K562 (cell line): ENCODE data around the gene FCHO2. TPM values are rescaled to one million over a fixed set of nuclear protein-coding genes. Genes with fewer than 3 reads are reported as not detected.
A peak's percentile ranks its signal among the peaks of the same experiment; 100 is the strongest.

Experiments
- ATAC-seq: fragments of 200-7000 bp; cut with Tn5 transposase; 3 replicates; pipeline ENCODE4 v1.9.1; 2020; ENCODE audit warnings: moderate library complexity
- BruUV-seq: library from RNA; stranded (reverse); fragments of 400-500 nt; replicated peaks from 2 replicates; lab custom pipeline; 2021; lab: Mats Ljungman, UMichigan
- CTCF ChIA-PET: fragments of 300-600 bp; formaldehyde crosslinking; extraction: SDS; loops from one replicate; lab custom pipeline; 2021; ENCODE audit warnings: low intra/inter-chr PET ratio; lab: Yijun Ruan, JAX
- POLR2A ChIA-PET: fragments of 300-600, 350-650 bp; sonication (Branson Sonifier 250); formaldehyde crosslinking; extraction: SDS; loops from one replicate; lab custom pipeline; 2021; ENCODE audit warnings: antibody characterized with exemption, inconsistent platforms; lab: Yijun Ruan, JAX
- DNase-seq, 4 experiments: peaks; one replicate each; pipeline versions ENCODE4 v3.0.0 to v3.0.0-alpha.2; 2011 to 2018; ENCODE audit warnings: low spot score in 3 of 4, mixed read lengths in 3 of 4; ENCODE audit errors: extremely low read depth in 1 of 4
- FAIRE-seq: peaks from 2 replicates; lab custom pipeline; 2011; peaks lifted over from hg19 to GRCh38; lab: Jason Lieb, UNC
- H2AFZ ChIP-seq: 2 replicates; pipeline ENCODE4 v1.6.0; 2011; ENCODE audit warnings: low read depth, low read length, control low read depth, inconsistent platforms
- H3K27ac ChIP-seq: fragments of 200-600 bp; 3 replicates; pipeline ENCODE4 v1.8.0; 2011; ENCODE audit warnings: low read depth, mild to moderate bottlenecking, control low read depth, inconsistent platforms, low read length, moderate library complexity, mixed read lengths; ENCODE audit errors: extremely low read depth
- H3K27me3 ChIP-seq, 2 experiments: fragments of 300-600 bp in 1 of 2; 2 replicates in 1 of 2; 3 replicates in 1 of 2; pipeline versions ENCODE4 v1.6.0 to v1.8.0; 2011; ENCODE audit warnings: inconsistent platforms in 2 of 2, low read length in 2 of 2, mild to moderate bottlenecking in 1 of 2, mixed read lengths in 1 of 2, moderate library complexity in 1 of 2; ENCODE audit not compliant: control insufficient read depth in 2 of 2, insufficient read depth in 2 of 2
- H3K36me3 ChIP-seq: fragments of 300-600 bp; 3 replicates; pipeline ENCODE4 v1.8.0; 2011; ENCODE audit warnings: mild to moderate bottlenecking, low read length, inconsistent platforms; ENCODE audit not compliant: control insufficient read depth, insufficient read depth
- H3K4me1 ChIP-seq, 2 experiments: fragments of 200-600 bp in 1 of 2; replicated peaks in 1 of 2; 2 replicates in 1 of 2; 3 replicates in 1 of 2; pipeline versions ENCODE4 v1.5.1 to v1.8.0; 2011; ENCODE audit warnings: inconsistent platforms in 2 of 2, low read length in 2 of 2, mild to moderate bottlenecking in 1 of 2, mixed read lengths in 1 of 2, moderate library complexity in 1 of 2; ENCODE audit not compliant: control insufficient read depth in 2 of 2, insufficient read depth in 2 of 2
- H3K4me2 ChIP-seq: 2 replicates; pipeline ENCODE4 v1.6.1; 2011; ENCODE audit warnings: low read length, control low read depth, inconsistent platforms, mixed read lengths; ENCODE audit not compliant: insufficient read depth
- H3K4me3 ChIP-seq: fragments of 200-600 bp; sonication (generic), shearing (Covaris generic); 2 replicates; pipeline ENCODE4 v1.5.1; 2016; ENCODE audit warnings: control low read depth, inconsistent platforms
- H3K79me2 ChIP-seq: fragments of 200-600 bp; 3 replicates; pipeline ENCODE4 v1.8.0; 2011; ENCODE audit warnings: low read length, inconsistent platforms; ENCODE audit not compliant: control insufficient read depth, insufficient read depth
- H3K9ac ChIP-seq, 2 experiments: 2 replicates each; pipeline versions ENCODE4 v1.6.0 to v1.6.1; 2011; ENCODE audit warnings: low read depth in 2 of 2, low read length in 2 of 2, control low read depth in 1 of 2, inconsistent platforms in 1 of 2, mild to moderate bottlenecking in 1 of 2, mixed read lengths in 1 of 2; ENCODE audit not compliant: insufficient read depth in 1 of 2
- H3K9me1 ChIP-seq: one replicate; pipeline ENCODE4 v1.6.0; 2011; ENCODE audit warnings: inconsistent platforms, mild to moderate bottlenecking, low read length, moderate library complexity; ENCODE audit not compliant: control insufficient read depth, insufficient read depth
- H3K9me3 ChIP-seq: replicated peaks from 2 replicates; pipeline ENCODE4 v1.5.1; 2011; ENCODE audit warnings: low read depth, low read length, inconsistent platforms; ENCODE audit not compliant: control insufficient read depth, insufficient read depth
- H4K20me1 ChIP-seq: replicated peaks from 2 replicates; pipeline ENCODE4 v1.6.1; 2011; ENCODE audit warnings: low read length, inconsistent platforms, mixed read lengths; ENCODE audit not compliant: control insufficient read depth, insufficient read depth
- CREM ChIP-seq: IDR thresholded peaks from 2 replicates; pipeline ENCODE4 v1.6.1; 2014; ENCODE audit warnings: antibody characterized with exemption, low read depth
- MEF2A ChIP-seq: IDR thresholded peaks from 2 replicates; pipeline ENCODE4 v1.6.1; 2011; ENCODE audit warnings: low read depth, mild to moderate bottlenecking, low read length, moderate library complexity; ENCODE audit not compliant: control insufficient read depth
- NFIC ChIP-seq: fragments of 450-650 bp; IDR thresholded peaks from 2 replicates; pipeline ENCODE4 v1.6.1; 2017; ENCODE audit warnings: mild to moderate bottlenecking, inconsistent platforms
- NFIX ChIP-seq: fragments of 250-450 bp; sonication (Bioruptor Pico); IDR thresholded peaks from 2 replicates; pipeline ENCODE4 v1.4.0; 2020; ENCODE audit warnings: low read depth, mild to moderate bottlenecking, moderate library complexity
- ZSCAN32 ChIP-seq: fragments of 450-650 bp; formaldehyde crosslinking; IDR thresholded peaks from 2 replicates; pipeline ENCODE4 v1.4.0; 2020; ENCODE audit warnings: mild to moderate bottlenecking, moderate library complexity
- WGBS: fragments of 100-300 bp; shearing (Covaris generic); methylation state at CpG from one replicate; pipeline ENCODE4 v1.1.6; 2016; ENCODE audit warnings: low coverage, mixed read lengths; ENCODE audit not compliant: insufficient coverage; ENCODE audit errors: missing lambda C conversion rate; 5-methylcytosine and 5-hydroxymethylcytosine counted together
- in situ Hi-C: fragments of 300-500 bp; cut with MboI; formaldehyde crosslinking; loops from 4 replicates; pipeline ENCODE4 v1.15.0; 2018; ENCODE audit warnings: inconsistent platforms, mixed read lengths
- intact Hi-C: fragments of 100-400 bp; cut with micrococcal nuclease; formaldehyde crosslinking; loops from 2 replicates; pipeline ENCODE4 v1.14.2; 2022
- polyA plus RNA-seq, 8 experiments: library from polyadenylated mRNA; depleted of rRNA in 4 of 8; stranded (reverse) in 5 of 8; unstranded in 3 of 8; fragments of >200 nt; fragmentation: Nextera tagmentation in 2 of 8; fragmentation: Illumina TruSeq in 1 of 8; extraction: Ambion mirVana in 2 of 8; extraction: Trizol in 1 of 8; gene quantifications; 2 replicates each; pipeline versions ENCODE4 v1.2.1 to v1.2.3, GENCODE V29; 2011 to 2014; ENCODE audit warnings: inconsistent platforms in 1 of 8, missing spikeins in 1 of 8
- total RNA-seq, 7 experiments: library from RNA; depleted of rRNA in 6 of 7; stranded (reverse); fragments of >200 nt in 6 of 7; fragmentation: Illumina TruSeq in 2 of 7; extraction: Trizol in 2 of 7; gene quantifications; 2 replicates each; pipeline versions ENCODE4 v1.2.1 to v1.2.3, GENCODE V29; 2011 to 2021; ENCODE audit warnings: low replicate concordance in 1 of 7
- TF ChIP-seq, protein P1 (sequence below), 2 experiments: fragments of 450-650 bp in 1 of 2; IDR thresholded peaks; 2 replicates each; pipeline ENCODE4 v1.6.1; 2011 to 2017; ENCODE audit warnings: low read depth in 2 of 2, antibody characterized with exemption in 1 of 2, borderline replicate concordance in 1 of 2, low read length in 1 of 2, mild to moderate bottlenecking in 1 of 2, mixed read lengths in 1 of 2; ENCODE audit not compliant: control insufficient read depth in 1 of 2

FCHO2 gene
- total and polyA plus RNA-seq, 9 of the 15 experiments (the other 6 are each of a cell fraction or from before 2014, with no cell fraction given) = 4.4 to 13.4 (median 8.3) TPM

DNA sequence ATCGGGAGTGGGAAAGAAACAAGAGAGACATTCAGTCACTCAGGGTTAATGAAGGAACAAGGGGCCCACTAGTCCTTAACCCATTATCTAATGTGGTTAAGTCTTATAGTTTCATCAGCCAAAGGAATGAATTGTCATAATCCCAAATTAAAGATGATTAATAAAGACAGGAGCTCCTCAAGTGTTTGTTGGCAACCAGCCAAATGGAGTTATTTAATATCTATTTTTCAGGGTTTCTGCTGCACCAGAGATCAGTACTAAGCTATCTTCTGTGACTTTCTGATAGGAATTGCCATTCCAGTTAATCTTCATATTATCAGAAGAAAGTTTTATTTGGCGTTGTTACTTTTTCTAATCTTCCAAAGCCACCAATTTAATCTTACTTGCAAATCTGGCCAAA is 34.0 kb upstream of the FCHO2 start:
- POLR2A ChIA-PET = no interaction called here

More for the DNA sequence above, 34.0 kb upstream of the FCHO2 start:
- CTCF ChIA-PET = interaction anchor here (2.6 kb wide), 1 partner anchor 279 kb away, joined by 7 read pairs; no protein-coding TSS in a partner anchor
- H3K4me3 ChIP-seq = no peak overlapping the region
- peak; percentile 89 for TF ChIP-seq NFIX (CRISPR knock-in tag)
- no peak for TF ChIP-seq MEF2A
- peak; percentile 96 for TF ChIP-seq NFIC
- TF ChIP-seq ZSCAN32 (CRISPR knock-in tag) = no peak
- TF ChIP-seq, protein P1, sequence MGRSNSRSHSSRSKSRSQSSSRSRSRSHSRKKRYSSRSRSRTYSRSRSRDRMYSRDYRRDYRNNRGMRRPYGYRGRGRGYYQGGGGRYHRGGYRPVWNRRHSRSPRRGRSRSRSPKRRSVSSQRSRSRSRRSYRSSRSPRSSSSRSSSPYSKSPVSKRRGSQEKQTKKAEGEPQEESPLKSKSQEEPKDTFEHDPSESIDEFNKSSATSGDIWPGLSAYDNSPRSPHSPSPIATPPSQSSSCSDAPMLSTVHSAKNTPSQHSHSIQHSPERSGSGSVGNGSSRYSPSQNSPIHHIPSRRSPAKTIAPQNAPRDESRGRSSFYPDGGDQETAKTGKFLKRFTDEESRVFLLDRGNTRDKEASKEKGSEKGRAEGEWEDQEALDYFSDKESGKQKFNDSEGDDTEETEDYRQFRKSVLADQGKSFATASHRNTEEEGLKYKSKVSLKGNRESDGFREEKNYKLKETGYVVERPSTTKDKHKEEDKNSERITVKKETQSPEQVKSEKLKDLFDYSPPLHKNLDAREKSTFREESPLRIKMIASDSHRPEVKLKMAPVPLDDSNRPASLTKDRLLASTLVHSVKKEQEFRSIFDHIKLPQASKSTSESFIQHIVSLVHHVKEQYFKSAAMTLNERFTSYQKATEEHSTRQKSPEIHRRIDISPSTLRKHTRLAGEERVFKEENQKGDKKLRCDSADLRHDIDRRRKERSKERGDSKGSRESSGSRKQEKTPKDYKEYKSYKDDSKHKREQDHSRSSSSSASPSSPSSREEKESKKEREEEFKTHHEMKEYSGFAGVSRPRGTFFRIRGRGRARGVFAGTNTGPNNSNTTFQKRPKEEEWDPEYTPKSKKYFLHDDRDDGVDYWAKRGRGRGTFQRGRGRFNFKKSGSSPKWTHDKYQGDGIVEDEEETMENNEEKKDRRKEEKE (IDR thresholded peaks at IDR 0.05; ENCODE audit: borderline replicate concordance in 1 of 2, control insufficient read depth in 1 of 2, low read depth in 2 of 2, low read length in 1 of 2) = no peak
- no peak for TF ChIP-seq CREM
- TF ChIP-seq, all 486 proteins: peak for 2
- ATAC-seq (no peak), DNase-seq (no peak), FAIRE-seq (no peak)
- no peaks in the 10 kb centered on the region for H3K9me3 ChIP-seq
- no peaks in the 10 kb centered on the region for H3K27me3 ChIP-seq
- H3K9ac ChIP-seq = no peak overlapping the region
- H3K4me2 ChIP-seq = no peak overlapping the region
- no peak overlapping the region for H2AFZ ChIP-seq
- H3K79me2 ChIP-seq = no peaks in the 10 kb centered on the region
- in situ Hi-C loops = no loop called here
- H3K4me1 ChIP-seq = no peaks in the 10 kb centered on the region
- H3K27ac ChIP-seq = no peak overlapping the region
- no TSS peak for BruUV-seq
- no peaks in the 10 kb centered on the region for H3K9me1 ChIP-seq
- H3K36me3 ChIP-seq = no peaks in the 10 kb centered on the region
- H4K20me1 ChIP-seq = no peaks in the 10 kb centered on the region
- WGBS = 42% methylated on average over 2 of the region's 2 CpGs
- intact Hi-C loops = loop anchor here (2.0 to 5.0 kb wide), 2 partner anchors 155 to 281 kb away; no protein-coding TSS in a partner anchor
